Measurements from ENCODE around the gene PI4K2A.

- TF ChIP-seq MAX (IDR thresholded peaks at IDR 0.05; ENCODE audit: insufficient read depth, insufficient read length) = no peak
- TF ChIP-seq CTCF (IDR thresholded peaks at IDR 0.05; ENCODE audit: extremely low read depth in 1 of 2, insufficient read depth in 1 of 2, low read depth in 1 of 2, low read length in 2 of 2) = no peak
- no peak for TF ChIP-seq POLR2A (IDR thresholded peaks at IDR 0.05; ENCODE audit: low read depth, low read length)
- no peak for TF ChIP-seq MYC (IDR thresholded peaks at IDR 0.05; ENCODE audit: low read depth, low read length)
- TF ChIP-seq POLR2AphosphoS5 (IDR thresholded peaks at IDR 0.05; ENCODE audit: insufficient read depth, low read depth, low read length) = no peak
- no peak for TF ChIP-seq EZH2 (IDR thresholded peaks at IDR 0.05; ENCODE audit: borderline replicate concordance, low read depth, low read length, severe bottlenecking)
- TF ChIP-seq FOS (IDR thresholded peaks at IDR 0.05; ENCODE audit: borderline replicate concordance, insufficient read depth, low read length) = no peak
- TF ChIP-seq JUN (IDR thresholded peaks at IDR 0.05; ENCODE audit: borderline replicate concordance, insufficient read depth, insufficient read length, low read depth) = no peak
- no peak for TF ChIP-seq GATA2 (IDR thresholded peaks at IDR 0.05; ENCODE audit: insufficient read depth, insufficient read length, low read depth, low read length)
Observed at GRCh38 chr10:97708167-97708566, 67.7 kb downstream of the PI4K2A start.

All from endothelial cell of umbilical vein (primary cell).